ENCODE results near the gene ZSWIM6. TPM values are rescaled to one million over a fixed set of nuclear protein-coding genes. Genes with fewer than 3 reads are reported as not detected.

Gene ZSWIM6
- total RNA-seq, 1 experiment from 2014 or later = 3.2 TPM

DNA sequence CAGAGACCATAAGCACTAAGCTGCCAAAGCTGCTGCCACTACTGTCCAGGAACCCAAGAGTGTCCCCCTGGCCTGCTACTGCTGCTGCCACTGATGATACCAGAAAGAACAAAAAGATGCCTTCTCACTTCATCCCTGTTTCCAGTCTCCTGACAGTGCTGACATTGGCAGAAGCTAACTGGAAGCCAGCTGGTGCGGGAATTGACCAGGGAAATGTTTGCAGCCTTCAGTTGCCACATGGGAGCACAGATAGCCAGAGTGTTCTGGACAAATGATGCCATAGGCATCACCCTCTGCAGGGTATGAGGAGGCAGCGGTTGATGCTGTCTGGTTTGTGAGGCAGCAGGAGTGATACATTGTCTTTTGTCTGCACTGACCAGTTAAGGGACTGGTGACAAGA lies 258.4 kb downstream of the ZSWIM6 start:
- DNase-seq (ENCODE audit: low spot score) = no peak

DNA sequence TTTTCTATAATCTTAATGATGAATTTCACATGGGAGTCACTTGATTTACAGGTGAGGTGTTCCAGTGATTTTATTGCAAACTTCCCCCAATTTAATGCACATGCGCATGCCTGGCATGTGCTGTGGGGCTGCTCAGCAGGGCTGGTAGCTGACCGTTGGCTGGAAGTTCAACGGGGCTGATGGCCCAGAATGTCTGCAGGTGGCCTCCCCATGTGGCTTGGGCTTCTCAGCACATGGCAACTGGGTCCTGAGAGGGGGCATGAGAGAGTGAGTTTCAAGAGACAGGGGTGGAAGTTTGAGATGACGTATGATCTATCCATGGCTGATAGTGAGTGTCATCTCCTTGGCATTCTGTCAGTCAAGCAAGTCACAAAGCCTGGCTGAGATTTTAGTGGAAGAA lies 259.8 kb downstream of the ZSWIM6 start:
- no peak for DNase-seq (ENCODE audit: low spot score)

DNA sequence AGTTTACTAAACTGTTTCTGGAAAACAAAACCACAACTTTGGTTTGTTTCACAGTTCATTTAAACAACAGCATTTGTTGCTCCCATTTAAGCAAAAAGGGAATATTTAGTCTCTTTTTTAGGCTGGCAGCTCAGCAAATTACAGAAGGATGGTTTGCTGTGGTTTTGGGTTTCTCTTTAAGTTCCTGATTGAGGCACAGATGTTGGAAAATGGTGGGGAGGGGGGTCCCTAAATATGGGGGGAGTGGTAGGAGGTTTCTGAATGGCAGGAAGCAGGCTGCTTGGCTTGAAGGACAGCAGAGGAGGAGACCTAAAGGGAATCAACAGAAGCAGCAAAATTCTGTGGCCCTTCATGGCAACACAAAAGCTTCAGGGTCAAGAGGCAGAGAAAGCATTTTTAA lies 263.4 kb downstream of the ZSWIM6 start:
- DNase-seq (ENCODE audit: low spot score) = no peak

Other genes with a start within 250 kb of the ZSWIM6 start
- 88.5 and 99.2 TPM in 2 replicates for gene SMIM15, start 169.8 kb upstream of the ZSWIM6 start, total RNA-seq (2014; rRNA removed; shearing (Covaris generic))